Activated naive CD8-positive, alpha-beta T cell treated with anti-CD3 and anti-CD28 coated beads, Interleukin-2, amount 50 U/mL, for 16 hours (primary cell): ENCODE results near the gene FMNL3.
"Not testable (repeated sequence)": the region's sequence is repeated elsewhere in the genome, so short reads cannot be mapped to it uniquely, and the experiment has no call there.

Experiments used
- DNase-seq: peaks from one replicate; pipeline ENCODE4 v3.0.0-alpha.2; 2020; ENCODE audit warnings: low read depth, low spot score

Gene FMNL3

GRCh38 chr12:49717800-49718199 lies 10.6 kb upstream of the FMNL3 start:
- not testable (repeated sequence) for DNase-seq

GRCh38 chr12:49716553-49716952 lies 9.3 kb upstream of the FMNL3 start:
- no peak for DNase-seq

GRCh38 chr12:49713952-49714351 lies 6.7 kb upstream of the FMNL3 start:
- DNase-seq: not testable (repeated sequence)

GRCh38 chr12:49708851-49709250 lies 1.6 kb upstream of the FMNL3 start:
- DNase-seq: no peak

GRCh38 chr12:49707812-49708147 lies 575 bp upstream of the FMNL3 start:
- DNase-seq: no peak

GRCh38 chr12:49706351-49707127 lies 666 bp downstream of the FMNL3 start:
- DNase-seq: no peak

DNA sequence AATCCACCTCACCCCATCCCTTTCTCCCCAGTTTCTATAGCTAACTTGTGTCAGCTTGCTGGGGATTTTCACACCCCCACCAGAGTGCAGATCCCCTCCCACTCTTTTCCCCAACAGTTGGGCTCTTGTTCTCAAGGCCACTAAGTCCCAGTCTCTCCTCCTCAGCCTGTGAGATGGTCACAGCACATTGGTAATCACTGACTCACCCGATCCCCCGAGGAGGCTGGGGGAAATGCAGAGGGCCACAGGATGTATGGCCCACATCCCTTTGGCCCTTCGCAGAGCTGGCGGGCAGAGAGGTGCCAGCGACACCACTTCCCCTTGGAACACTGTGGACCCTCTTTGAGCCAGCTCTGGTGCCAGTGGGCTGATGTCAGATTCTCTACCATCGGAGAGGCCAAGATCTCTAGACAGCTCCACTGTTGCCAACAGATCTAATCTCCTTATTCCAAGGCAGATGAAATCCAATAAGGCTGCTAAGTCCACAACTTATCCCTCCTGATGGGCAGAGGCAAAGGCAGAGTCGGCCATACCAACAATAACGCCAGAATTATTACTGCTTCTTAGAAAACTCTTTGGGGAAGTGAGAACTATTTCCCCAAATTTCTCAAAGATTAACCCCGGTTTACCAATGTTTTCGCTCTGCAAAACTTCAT lies 1.6 kb downstream of the FMNL3 start:
- no peak for DNase-seq

DNA sequence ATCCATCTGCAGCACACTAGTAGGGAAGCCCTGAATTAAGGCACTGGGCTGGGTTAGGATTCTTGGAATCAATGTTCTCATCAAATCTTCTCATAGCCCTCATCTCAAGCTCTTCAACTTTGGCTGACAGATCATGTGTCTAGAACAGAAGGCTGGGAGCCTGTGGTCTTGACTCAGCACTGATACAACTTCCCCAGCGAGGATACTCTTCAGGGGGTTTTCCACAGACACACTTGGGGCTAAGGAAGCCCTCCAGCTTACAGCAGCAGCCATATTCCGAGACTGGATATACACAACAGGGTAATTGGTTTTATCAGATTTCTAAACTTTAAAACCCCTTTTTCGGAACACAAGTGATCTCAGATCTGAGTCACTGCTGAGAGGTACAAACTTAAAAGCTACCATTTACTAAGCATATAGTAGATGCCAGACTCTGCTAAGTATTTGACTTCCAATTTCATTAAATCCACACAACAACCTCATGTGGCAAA lies 3.5 kb downstream of the FMNL3 start:
- DNase-seq: no peak

- no peak for DNase-seq
These were observed 4.5 kb downstream of the FMNL3 start for GRCh38 chr12:49702676-49703215.

DNA sequence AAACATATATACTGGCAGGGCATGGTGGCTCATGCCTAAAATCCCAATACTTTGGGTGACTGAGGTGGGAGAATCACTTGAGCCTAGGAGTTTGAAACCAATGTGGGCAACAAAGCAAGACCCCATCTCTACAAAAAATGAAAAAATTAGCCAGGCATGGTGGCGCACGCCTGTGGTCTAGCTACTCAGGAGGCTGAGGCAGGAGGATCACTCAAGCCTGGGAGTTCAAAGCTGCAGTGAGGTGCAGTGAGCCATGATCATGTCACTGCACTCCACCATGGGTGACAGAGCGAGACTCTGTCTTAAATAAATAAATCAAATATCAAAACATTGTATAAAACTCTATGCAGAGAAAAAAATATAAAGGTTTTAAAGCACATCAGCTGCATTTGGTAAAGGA lies 5.2 kb downstream of the FMNL3 start:
- DNase-seq: no peak

DNA sequence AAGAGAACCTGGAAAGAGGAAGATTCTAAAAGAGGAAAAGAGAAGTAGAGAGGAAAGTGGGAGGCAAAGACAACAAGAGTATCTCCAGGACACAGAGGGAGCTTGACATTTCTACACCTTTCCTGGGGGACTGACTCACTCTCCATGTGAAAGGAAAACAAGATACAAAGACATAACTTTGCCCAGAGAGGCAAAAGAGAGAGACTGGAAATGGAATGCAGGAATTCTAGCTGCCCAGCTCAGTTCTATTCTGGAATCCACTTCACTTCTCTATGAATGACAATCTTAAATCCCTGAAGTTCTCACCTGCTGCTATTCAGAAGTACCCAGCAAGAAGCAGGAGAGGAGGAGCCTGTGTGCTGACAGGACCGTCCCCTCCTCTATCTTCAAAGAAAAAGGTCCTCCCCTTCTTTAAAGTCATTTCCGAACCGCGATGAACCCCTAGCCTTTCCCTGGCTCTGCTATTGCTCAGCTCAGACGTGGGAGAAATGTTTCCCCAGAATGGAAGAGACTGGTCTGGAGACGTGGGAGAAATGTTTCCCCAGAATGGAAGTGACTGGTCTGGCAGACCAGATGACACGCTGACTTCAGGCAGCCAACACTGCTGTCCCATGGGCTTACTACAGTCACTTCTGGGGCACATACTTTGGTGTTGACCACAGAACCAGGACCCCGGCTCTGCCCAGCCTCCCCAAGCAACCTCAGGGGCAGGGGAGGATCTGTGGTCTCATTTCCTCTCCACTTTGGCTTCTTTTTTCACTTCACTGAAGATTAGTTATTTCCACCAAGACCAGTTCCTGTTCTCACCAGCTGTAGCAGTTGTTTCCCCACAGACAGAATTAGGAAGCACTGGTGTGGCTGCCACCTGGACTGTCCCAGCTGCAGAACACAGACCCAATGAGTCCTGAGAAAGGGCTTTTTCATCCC lies 8.3 kb downstream of the FMNL3 start:
- no peak for DNase-seq

GRCh38 chr12:49697808-49698207 lies 9.4 kb downstream of the FMNL3 start:
- DNase-seq: no peak

DNA sequence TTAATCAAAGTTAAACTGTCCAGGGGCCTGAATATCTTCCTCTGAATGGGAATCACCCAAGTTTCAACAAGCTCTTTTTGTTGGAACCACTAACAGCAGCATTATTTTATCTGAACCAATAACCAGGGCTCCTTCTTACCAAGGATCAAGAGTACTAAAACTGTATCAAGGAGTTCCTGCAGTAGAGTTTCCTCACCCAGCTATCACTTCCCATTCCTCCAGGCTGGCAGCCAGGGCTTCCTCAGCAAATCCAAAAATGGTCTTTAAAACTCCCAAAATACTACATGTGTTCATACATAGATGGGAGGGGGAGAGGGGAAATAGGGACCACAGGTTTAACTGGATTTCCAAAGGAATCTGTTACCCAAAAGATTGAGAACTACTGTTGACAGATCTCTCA lies 10.5 kb downstream of the FMNL3 start:
- DNase-seq: no peak

DNA sequence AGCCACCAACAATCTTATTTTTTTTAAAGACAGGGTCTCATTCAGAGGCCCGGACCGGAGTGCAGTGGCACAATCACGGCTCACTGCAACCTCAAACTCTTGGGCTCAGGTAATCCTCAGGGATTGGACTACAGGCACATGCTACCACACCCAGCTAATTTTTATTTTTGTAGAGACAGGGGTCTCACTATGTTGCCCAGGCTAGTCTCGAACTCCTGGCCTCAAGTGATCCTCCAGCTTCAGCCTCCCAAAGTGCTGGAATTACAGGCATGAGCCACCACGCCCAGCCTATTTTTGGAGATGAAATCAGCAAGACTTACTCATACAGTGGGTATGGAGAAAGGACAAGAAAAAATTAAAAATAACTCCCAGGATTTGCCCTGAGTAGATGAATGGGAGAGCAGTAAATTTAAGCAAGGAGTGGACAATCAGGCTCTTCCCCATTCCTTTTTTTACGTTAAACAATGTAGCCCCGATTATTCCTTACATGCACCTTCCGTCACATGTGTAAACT lies 13.2 kb downstream of the FMNL3 start:
- no peak for DNase-seq

DNA sequence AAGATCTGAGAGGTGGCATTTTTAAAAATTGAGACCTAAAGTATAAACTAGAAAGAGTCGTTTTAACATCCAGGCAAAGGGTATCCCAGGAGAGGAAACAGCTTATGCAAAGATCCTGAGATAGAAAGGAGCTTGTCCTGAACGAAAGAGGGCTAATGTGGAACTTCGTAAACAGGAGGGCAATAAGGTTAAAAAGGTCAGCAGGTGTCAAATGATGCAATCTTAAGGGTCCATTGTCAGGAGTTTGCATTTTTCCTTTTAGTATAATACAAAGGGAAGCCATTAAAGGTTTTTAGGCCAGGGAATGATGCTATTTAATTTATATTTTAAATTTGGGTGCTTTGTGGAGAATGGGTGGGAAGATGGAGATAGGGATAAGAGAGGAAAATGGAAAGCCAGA lies 14.4 kb downstream of the FMNL3 start:
- DNase-seq: no peak

- DNase-seq: no peak
These were observed 17.4 kb downstream of the FMNL3 start for GRCh38 chr12:49689785-49690184.

GRCh38 chr12:49689237-49689636 lies 18.0 kb downstream of the FMNL3 start:
- no peak for DNase-seq

DNA sequence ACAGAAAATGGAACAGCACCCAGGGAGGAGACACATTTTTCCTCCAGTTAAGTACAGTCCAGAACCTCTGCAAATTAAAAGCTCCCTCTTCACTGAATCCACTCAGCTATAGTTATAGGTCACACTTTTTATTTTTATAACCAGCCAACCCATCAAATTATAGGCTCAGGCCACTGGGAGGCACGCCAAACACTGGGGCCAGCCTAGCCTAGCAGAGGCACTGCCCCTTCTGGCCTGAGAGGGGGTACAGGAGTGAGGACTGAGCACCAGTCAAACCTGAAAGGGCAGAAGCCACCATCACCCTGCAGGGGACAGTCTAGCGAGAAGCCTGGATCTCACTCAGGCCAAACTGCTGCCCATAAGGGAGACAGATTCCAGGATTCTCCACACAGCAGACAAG lies 19.3 kb downstream of the FMNL3 start:
- DNase-seq: no peak

- DNase-seq: no peak
These were observed 22.8 kb downstream of the FMNL3 start for GRCh38 chr12:49684310-49684854.

DNA sequence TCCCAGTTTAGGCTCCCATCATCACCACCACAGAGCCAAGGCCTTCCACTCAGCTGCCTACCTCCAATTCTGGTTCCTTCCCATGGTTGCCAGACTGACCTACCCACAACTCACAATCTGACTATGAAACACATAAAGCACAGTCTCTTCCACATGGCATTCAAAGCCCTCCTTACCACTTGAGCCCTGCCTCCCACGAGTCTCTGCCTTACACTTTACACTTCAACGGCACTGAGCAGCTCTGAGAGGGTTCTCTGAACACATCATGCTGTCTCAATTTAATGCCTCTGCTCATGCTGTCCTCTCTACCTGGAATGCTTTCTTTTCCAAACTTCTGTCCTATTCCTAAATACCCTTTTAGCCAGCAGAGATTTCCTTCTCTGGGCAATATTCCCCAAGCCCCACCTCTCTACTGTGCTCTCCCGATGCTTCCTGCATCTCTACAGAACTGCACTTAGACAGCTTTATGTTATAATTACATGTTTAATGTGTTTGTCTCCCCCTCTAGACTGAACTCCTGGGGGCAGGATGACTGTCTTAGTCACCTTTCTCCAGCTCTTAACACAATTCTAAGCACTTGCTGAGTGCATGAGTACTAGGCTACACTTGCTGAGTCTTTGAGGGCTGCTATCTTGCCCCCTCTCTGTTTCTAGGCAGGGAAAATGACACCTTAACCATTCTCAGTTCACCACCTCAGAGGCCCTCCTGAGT lies 23.5 kb downstream of the FMNL3 start:
- DNase-seq: no peak

DNA sequence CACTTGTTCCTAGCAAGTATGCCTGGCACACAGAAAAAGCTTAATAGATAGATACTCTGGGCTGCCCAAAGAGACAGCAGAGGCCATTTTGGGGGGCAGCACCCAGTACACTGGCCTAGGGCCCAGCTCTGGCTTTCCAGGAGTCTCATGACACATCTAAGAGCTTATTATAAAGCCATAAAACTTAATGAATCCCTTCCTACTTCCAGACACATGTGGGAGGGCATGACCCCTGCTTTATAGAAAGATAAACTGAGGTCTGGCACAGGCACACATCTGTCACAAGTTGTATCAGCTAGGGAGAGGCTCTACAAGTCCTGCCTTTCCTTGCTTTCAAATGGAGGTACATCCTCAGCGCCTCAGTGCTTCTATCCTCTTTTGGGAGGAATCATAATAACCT lies 27.1 kb downstream of the FMNL3 start:
- DNase-seq: no peak
